Renal pelvis (tissue), 4 donors: Measurements from ENCODE around the gene PRKAG2. TPM values are rescaled to one million over a fixed set of nuclear protein-coding genes. Genes with fewer than 3 reads are reported as not detected.
"Not testable (repeated sequence)": the region's sequence is repeated elsewhere in the genome, so short reads cannot be mapped to it uniquely, and the experiment has no call there.

Source experiments
- DNase-seq: peaks from one replicate; pipeline ENCODE4 v3.0.0-alpha.2; 2013
- polyA plus RNA-seq, 3 donors: library from polyadenylated mRNA; unstranded; fragments of 120-200 nt; gene quantifications; one replicate each; pipeline ENCODE4 v1.2.1, GENCODE V29; 2013; ENCODE audit not compliant: insufficient read length in 3 of 3

The PRKAG2 gene
- polyA plus RNA-seq, 3 donors: 26.3 to 40.0 (median 39.7) TPM

DNA sequence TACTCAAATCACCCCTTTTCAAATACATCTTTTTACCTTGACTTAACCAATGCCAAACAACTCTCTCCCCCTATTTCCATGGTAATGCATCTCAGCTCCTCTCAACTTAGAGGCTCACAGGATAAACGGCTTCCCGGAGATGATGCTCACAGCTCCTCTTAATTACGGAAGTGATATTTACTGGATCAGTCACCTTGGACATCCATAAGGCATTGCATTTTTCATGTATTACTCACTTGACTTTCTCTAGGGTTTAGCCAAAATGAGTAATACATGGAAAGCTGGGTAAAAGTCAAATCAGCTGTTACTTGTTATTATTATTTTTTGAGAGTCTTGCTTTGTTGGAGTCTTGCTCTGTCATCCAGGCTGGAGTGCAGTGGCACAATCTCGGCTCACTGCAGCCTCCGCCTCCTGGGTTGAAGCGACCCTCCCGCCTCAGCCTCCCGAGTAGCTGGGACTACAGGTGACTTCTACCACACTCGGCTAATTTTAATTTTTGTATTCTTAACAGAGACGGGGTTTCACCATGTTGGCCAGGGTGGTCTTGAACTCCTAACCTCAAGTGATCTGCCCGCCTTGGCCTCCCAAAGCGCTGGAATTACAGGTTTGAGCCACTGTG is 283.9 kb downstream of the PRKAG2 start:
- no peak for DNase-seq

DNA sequence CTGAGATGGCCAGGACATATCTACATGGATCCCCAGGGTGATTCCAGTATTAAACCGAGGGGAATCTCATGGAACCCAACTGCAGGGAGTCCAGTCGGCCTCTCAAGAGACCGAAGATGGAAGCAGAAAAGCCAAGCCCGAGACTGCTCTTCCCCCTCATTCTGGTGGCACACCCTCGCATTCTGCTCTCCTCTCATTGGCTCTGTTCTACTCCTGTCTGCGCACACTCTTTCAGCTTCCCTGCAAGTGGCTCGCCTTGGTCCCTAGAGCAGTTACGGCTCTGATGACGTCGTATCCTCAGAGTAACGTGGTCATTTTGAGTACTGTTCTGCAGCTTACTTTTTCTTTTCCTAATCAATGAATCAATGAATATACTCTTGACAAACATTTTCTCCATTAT is 284.6 kb downstream of the PRKAG2 start:
- no peak for DNase-seq

DNA sequence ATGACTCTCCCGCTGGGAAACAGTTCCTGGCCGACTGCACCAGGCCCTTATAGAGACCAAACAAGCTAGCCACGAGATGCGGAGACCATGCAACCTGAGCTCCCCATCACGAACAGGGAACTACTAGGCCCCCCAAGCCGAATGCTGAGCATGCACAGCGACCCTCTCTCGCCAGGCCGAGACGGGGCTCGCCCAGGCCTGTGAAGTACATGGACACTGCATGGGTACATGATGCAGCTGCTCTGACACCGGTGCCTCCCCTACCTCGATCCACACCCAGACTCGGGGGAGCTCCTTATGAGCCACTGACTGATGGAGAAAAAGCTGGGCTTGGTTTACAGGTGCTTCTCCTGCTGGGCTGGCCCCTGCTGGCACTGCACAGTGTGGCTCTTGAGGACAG is 285.0 kb downstream of the PRKAG2 start:
- no peak for DNase-seq

DNA sequence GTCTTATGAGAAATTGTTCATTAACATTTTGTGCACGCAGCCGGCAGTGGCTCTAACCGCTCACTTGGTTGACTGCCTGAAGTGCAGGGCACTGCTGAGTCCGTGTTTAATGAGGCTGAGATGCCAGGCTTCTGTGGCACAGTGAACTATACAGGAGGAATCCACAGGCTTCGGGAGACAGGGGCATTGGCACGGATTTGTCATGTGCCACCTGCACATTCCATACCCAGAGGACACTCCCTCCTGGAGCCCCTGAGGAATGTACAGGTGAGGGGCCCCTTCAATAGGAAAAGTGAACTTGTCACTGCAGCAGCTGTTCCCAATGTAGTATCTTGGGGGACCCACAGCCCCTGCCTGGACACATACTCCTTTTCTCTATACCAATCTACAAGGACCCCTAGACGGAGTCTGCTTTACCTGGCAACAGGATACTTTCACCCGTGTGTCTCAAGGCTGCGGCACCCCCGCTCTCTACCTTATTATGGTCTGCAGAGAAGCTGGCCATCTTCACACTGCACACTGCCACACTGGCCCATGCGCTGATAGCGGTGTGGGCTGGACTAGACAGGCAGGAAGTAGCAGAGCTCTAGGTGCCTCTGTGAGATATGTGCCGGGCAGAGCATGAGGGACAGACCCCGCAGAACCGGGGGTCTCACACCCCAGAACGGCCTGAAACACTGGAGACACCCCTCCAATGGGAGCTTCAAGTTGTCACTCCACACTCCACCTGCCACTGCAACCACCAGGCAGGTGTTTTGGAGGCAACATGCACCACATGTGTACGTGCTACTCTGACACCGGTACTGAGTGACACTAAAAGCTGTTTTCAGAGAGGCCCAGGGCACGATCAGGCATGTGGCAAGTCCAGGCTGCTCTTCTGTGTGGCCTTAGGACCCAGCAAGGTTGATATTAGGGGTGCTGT is 285.8 kb downstream of the PRKAG2 start:
- no peak for DNase-seq

DNA sequence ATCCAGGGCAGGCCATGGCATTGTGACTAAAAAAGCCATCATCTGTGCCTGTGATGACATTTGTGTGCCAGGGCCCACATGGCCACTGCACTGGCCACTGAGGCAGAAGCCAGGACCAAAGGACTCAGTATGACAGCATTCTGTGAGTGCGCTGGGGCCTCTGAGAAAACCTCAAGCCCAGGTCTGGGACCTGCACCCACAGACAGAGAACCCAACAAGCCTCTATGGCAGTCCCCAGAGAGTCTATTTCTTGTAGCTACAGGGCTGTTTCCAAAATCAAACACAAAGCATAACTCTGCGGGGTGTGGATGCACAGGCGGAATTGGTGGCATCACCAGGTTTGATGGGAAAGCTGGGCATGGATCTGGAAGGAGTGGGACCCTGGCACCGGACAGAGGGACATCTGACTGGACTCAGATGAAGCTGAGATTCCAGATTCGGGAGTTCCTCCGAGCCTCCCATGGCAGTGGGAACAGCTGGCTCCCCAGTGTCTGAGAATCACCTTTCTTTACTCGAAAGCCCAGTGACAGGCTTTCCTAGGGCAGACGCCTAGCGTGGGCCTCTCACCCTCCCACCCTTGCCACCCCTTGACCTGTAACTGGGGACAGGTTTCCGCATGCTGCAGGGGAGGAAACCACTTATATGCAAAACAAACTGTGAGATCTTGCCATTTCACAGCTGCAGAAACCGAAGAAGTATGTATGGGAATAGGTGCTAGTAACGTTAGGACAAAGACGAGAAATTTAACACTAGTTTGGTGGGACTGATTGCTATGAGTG is 286.7 kb downstream of the PRKAG2 start:
- no peak for DNase-seq

DNA sequence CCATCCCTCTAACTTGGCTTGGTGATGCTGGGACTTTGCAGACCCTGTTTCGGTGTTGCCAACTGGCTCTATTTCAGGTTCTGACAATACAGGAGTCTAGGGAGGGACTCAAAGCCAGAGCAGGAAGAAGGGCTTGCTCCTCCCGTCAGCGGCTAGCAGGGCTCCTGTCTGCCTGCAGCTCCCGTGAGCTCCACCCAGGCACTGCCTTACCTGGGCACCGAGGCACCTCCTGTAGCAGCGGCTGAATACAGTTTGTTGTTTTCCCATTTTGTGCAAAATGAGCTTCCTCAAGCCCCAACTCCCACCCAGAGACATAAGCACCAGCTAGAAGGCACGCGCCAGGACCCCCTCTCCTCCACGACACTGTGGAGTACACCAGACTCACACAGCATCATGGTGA is 287.9 kb downstream of the PRKAG2 start:
- DNase-seq: no peak

DNA sequence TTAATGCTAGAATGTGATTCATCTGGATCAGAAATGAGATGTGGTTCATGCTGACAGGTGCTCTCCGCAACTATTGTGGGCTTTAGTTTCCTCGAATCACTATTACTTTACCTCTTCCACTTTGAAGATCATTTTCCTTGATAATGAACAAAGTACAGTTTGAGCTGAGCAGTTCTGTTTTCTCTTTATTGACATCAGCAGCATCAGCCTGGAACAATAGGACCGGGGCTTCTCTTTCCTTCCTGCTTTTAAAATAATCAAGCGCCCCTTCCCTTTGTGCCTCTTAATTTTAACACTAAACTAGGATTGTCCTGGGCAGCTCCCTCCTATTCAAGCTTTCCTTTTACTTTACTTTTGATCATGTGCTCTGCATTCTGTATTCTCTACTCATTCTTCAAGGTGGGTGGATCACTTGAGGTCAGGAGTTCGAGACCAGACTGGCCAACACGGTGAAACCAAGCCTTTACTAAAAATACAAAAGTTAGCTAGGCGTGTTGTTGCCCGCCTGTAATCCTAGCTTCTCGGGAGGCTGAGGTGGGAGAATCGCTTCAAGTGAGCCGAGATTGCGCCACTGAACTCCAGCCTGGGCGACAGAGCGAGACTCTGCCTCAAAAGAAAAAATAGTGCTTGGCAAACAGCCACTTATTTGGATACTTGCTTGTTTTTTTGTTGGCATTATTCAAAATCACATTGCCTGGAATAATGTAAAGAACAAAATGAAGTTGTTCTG is 290.2 kb downstream of the PRKAG2 start:
- DNase-seq: no peak

DNA sequence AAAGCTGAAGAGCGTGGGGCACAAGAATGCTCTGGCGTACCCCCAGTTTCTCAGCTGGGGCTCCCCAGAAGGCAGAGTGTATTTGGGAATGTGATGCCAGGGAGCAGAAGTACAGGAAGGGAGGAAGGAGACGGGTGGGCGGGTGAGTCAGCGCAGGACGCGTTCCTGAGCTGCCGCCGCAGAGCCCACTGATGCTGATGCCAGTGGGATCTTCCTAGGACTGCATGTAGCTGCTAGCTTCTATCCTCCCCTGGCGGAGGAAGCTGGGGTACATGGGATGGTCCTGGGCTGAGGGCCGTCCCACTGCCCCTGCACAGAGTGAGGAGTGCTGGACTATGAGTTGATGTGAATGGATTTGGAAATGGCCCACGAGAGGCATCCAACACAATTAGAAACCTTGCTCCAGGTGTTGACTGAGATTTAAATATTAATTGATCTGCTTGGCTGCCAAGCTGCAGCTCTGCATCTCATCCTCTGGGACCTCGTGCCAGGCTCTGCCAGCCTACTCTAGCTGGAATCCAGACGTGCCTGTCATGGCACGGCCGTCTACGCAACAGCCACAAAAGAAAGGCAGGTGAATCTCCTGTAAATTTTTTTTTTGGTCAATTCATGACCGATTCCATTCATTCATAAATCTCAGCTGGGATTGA is 291.0 kb downstream of the PRKAG2 start:
- no peak for DNase-seq

DNA sequence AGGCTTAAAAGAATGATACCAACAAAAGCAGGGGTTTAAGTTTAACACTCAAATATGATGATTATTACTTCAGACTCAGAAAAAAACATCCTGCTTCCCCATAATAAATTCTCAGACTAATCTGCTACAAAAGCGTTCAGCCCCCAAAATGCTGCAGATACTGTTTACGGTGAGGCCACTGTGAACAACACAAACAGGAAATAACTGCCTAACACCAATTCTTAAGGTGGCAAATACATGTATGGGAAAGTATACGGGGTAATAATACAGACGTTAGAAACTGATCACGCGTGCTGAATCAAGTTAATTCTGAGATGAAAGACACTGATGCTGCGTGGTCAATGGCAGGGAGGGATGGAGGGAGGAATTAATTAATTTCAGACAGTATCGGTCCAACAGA is 295.2 kb downstream of the PRKAG2 start:
- no peak for DNase-seq

DNA sequence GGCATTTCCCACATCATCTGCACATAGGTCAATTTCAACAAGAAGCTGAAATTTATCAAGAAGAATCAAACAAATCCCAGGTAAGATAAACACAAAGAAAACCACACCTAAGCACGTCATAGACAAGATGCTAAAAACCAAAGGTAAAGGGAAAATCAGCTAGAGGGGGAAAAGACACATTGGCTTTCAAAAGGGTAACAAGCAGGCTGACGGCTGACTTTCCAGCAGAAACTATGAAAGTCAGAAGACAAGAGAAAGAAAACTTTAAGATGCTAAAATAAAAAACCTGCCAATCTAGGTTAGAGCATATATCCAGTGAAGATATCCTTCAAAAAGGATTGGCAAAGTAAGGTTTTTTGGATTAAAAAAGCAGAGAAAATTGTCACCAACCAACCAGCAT is 297.3 kb downstream of the PRKAG2 start:
- no peak for DNase-seq

DNA sequence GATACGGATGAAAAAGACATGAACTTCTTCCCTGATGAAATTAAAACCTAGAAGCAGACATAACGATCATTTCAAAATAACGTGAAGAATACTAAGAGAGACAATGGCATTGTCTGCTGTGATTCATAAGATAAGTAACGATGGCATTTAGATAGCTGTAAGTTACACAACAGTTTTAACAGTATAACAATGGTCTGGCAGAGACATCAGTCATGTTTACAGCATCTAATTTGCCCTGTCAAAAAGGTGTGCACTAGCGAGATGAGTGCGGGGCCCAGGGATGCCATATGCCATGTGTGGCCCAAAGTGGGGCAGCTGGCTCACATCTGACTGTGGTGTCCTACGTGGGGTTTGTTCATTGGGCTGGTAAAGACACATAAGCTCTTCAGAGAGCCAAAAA is 301.5 kb downstream of the PRKAG2 start:
- no peak for DNase-seq

DNA sequence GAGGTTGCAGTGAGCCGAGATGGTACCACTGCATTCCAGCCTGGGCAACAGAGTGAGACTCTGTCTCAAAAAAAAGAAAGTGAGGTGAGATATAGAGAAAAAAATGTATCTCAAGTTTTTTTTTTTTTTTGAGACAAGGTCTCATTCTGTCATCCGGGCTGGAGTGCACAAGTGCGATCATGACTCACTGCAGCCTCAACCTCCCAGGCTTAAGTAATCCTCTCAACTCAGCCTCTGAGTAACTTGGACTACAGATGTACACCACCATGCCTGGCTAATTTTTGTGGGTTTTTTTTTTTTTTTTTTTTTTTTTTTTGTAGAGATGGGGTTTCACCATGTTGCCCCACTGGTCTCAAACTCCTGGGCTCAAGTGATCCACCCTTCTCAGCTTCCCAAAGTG is 303.9 kb downstream of the PRKAG2 start:
- not testable (repeated sequence) for DNase-seq

DNA sequence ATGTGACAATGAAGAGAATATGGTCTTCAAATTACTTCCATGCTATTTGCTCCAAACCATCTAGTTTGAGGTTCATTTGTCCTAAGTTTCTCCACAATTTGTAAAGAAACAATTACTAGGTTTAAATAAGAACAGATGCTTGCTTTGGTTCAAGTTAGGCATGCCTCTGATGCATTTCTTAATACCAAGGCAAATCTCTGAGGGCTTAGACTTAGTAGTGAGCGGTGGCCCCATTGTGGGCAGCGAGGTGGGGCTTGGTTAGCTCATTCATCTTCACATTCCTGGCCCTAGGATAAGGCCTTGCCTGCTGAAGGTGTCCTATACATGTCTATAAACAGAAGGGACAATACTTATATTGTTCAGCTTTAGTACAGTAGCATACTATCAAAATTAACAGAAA is 304.8 kb downstream of the PRKAG2 start:
- DNase-seq: no peak

DNA sequence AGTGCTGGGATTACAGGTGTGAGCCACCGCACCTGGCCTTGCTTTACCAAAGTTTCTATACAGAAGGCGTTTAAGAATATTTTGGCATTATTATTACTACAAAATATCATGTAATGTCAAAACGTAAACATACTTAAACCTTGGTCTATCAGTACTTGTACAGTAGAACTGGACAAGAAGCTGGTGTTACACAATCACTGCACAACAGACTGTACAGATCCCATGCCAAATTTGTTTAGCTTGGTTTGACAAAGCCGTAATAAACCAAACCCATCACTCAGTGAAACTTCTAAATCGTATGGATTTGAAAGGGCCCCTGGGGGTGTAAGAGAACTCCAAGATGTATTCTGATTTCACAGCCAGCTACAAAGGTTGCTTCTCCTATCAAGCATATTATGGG is 305.4 kb downstream of the PRKAG2 start:
- no peak for DNase-seq

DNA sequence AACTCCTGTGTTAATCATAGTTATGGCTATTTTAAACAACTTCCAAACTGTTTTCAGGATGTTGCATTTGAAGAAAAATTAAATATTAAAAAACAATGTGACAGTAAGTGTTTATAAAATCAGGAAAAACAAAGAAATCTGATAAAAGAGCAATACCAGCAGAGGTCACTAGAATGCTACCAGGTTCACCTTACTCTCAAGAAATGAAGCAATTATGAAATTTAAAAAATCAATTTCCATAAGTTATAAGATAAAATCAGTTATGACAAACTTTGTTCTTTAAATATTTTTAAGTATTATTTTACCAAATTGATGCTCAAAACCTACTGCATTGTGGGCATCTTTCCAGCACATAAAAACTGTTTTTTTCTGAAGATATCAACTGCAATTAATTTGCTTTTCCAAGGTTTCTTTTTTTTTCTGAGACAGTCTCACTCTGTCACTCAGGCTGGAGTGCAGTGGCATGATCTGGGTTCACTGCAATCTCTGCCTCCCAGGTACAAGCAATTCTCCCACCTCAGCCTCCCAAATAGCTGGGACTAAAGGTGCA is 306.5 kb downstream of the PRKAG2 start:
- DNase-seq: no peak

DNA sequence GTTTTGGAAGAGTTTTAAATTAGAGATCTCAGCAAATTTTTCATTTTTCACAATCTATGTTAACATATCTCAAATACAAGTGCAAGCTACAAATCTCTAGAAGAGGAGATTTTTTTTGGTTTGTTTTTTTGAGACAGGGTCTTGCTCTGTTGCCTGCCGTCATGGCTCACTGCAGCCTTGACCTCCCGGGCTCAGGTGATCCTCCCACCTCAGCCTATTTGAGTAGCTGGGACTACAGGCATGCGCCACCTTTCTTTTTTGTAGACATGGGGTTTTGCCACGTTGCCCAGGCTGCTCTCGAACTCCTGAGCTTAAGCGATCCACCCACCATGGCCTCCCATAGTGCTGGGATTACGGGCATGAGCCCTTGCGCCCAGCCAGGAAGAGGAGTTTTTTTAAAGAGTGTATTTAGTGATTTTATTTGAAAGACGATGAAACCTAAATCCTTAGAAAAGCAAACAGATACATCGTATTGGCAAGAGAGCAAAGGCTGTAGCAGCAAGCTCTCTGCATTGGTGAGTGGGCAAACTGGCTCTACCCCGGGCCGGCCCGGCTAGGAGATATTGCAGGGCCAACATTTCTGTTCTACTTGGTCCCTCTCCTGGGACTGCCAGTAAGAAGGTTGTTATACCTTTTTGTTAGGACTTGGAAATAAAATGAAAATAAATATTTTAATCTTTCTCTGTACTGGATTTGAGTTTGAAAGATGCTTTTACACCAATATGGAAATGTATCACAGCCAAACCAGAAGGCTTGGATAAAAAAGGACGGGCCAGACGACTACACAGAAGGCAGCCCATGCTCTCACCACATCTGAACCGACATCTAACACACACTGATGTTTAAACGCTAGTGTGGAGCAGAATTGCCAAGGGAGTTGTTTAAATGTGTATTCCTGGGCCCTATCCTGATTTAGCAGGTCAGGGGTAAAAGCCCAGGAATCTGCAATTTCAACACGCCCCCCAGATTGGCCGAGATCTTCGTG is 307.7 kb downstream of the PRKAG2 start:
- DNase-seq: peak; percentile 46

DNA sequence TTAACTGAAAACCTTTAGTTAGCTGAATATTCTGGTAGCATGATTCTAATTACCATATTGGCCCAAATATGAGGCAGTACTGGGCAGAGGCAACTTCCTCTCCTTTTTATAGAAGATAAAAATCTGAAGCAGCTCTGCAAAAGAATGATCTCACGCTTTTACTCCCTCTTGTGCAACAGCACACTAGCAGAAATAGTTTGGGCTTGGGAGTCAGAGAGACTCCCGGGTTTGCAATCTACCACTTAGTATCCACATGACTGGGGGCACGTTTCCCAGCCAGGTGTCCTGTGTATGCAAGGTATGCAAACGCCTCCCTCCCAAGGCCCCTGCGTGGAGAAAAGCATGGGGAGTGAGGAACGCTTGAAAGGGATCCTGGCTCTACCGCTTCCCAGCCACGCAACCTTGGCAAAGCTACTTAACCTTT is 310.0 kb downstream of the PRKAG2 start:
- DNase-seq: no peak

DNA sequence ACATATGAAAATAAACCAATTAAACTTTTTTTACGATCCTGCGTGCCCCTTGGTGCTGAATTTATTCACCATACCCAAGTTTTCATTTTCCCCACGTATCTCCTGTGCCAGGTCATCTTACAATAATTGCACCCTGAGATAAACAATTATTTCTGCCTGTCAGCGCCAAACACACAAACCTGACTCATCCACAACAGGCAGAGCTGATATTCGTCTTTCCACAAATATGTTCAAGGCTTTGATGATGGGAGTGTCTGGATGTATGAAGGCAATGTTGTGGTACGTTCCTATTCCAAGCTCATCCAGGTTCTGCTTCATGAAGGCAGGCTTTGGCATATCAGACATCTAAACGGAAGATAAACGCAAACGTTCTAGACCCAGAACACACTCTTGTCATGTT is 311.4 kb downstream of the PRKAG2 start:
- DNase-seq: no peak

DNA sequence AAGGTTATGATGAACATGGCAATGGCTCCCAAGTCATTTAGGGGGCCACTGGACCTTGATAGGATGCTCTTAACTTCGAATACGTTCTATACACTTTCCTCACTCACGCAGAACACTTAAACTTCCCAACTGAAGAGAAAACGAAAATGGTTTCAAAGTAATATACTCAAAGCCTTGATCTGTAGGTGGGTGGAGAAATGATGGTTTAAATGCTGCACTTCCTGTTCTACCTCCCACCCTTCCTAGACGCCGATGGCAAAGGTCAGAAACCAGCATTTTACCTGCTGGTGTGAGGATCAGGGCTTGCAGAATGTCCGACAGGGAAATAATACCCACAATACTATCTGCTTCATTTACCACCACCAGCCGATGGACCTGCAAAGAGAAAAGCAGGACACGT is 316.7 kb downstream of the PRKAG2 start:
- no peak for DNase-seq
